Hematopoietic multipotent progenitor cell treated with erythropoietin and hydrocortisone succinate and interleukin-3 and kit ligand, for 4 days (in vitro differentiated cells): ENCODE measurements around the gene CARMIL1.

Experiments used
- DNase-seq: peaks from one replicate; pipeline ENCODE4 v3.0.0-alpha.2; 2015

Gene CARMIL1

GRCh38 chr6:25630508-25631278 lies 351.5 kb downstream of the CARMIL1 start:
- DNase-seq: no peak

- no peak for DNase-seq
Observed at GRCh38 chr6:25635886-25636317, 356.7 kb downstream of the CARMIL1 start.

GRCh38 chr6:25637211-25637610 lies 358.0 kb downstream of the CARMIL1 start:
- DNase-seq: peak; percentile 37

- no peak for DNase-seq
Observed at GRCh38 chr6:25637960-25638434, 358.8 kb downstream of the CARMIL1 start.

- peak; percentile 15 for DNase-seq
Observed at GRCh38 chr6:25639653-25640052, 360.5 kb downstream of the CARMIL1 start.

- no peak for DNase-seq
Observed at GRCh38 chr6:25640446-25640845, 361.3 kb downstream of the CARMIL1 start.

GRCh38 chr6:25640891-25641290 lies 361.7 kb downstream of the CARMIL1 start:
- no peak for DNase-seq

- DNase-seq: no peak
Observed at GRCh38 chr6:25641377-25641776, 362.2 kb downstream of the CARMIL1 start.

GRCh38 chr6:25641940-25642666 lies 362.9 kb downstream of the CARMIL1 start:
- DNase-seq: no peak

GRCh38 chr6:25642667-25643328 lies 363.6 kb downstream of the CARMIL1 start:
- DNase-seq: no peak

GRCh38 chr6:25645916-25646315 lies 366.7 kb downstream of the CARMIL1 start:
- DNase-seq: no peak

- DNase-seq: no peak
Observed at GRCh38 chr6:25649611-25650010, 370.4 kb downstream of the CARMIL1 start.

GRCh38 chr6:25652007-25652515 lies 372.9 kb downstream of the CARMIL1 start, which contains the start of gene SCGN:
TSS of gene SCGN (plus strand) at chr6:25652215. CDS start at chr6:25652404, 189 bp downstream.
- DNase-seq: peak; percentile 88

- DNase-seq: no peak
Observed at GRCh38 chr6:25655723-25656122, 376.5 kb downstream of the CARMIL1 start.

GRCh38 chr6:25659633-25660368 lies 380.6 kb downstream of the CARMIL1 start:
- no peak for DNase-seq

- peak; percentile 10 for DNase-seq
Observed at GRCh38 chr6:25660512-25660911, 381.3 kb downstream of the CARMIL1 start.

GRCh38 chr6:25661129-25661779 lies 382.1 kb downstream of the CARMIL1 start:
- DNase-seq: no peak

GRCh38 chr6:25665455-25665854 lies 386.3 kb downstream of the CARMIL1 start:
- peak; percentile 22 for DNase-seq

GRCh38 chr6:25669413-25669812 lies 390.2 kb downstream of the CARMIL1 start:
- no peak for DNase-seq
